ENCODE data around the gene XYLT2. TPM values are rescaled to one million over a fixed set of nuclear protein-coding genes. Genes with fewer than 3 reads are reported as not detected.
"Not testable (repeated sequence)": the region's sequence is repeated elsewhere in the genome, so short reads cannot be mapped to it uniquely, and the experiment has no call there.

Gene XYLT2
- total RNA-seq, result 10 to 100 TPM; 17.1 to 20.6 TPM

DNA sequence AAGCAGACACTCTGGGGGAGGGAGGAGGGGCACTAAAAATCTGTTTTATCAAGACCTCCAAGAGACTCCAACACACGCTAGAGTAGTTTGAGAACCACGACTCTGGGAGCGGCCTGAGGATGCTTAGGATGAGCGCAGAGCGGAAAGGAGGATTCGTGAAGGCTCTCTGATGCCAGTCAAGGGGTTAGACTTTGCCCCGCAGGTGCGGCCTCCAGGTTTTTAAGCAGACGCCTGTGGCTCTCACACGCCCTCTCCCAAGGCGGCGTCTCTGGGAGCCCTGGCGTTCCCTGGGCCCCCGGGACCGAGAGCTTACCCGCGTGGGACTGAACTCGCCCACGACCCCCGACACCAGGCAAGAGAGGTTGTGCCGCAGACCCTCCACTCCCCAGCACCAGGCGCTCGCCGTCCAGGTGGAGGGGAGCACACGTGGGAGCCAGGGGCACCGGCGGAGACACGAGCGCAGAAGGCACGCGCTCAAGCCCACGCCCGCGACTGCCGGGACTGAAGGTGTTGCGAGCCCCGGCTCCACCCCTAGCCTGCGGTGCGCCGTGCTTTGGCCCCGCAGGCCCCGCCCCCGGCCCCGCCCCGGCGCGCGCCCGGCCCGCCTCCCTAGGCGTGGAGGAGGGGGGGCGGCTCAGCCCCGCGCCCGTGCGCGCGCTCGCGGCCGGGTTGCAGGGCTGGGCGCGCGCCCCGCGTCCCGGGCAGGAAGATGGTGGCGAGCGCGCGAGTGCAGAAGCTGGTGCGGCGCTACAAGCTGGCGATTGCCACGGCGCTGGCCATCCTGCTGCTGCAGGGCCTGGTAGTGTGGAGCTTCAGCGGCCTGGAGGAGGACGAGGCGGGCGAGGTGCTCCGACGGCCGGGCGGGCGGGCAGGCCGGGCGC lies at the start of gene XYLT2:
Gene XYLT2 (plus strand): TSS at position 695 of the 881 bp plus-strand sequence. CDS start 15 bp downstream, at position 710.
- H3K36me3 ChIP-seq, result no peaks in the 10 kb centered on the region
- DNase-seq (ENCODE audit: low spot score), result peak; percentile 74
- H3K4me3 ChIP-seq, result peak within 1 kb of the TSS; percentile 85 to 90
- peaks cover 0 to 34% of the 10 kb centered on the region in 2 donors for H3K4me1 ChIP-seq
- no peaks in the 10 kb centered on the region for H3K9me3 ChIP-seq
- H3K27ac ChIP-seq, result peak within 1 kb of the TSS; percentile 58 to 74
- TF ChIP-seq CTCF (IDR thresholded peaks at IDR 0.05), result no peak
- no peaks in the 10 kb centered on the region for H3K27me3 ChIP-seq

DNA sequence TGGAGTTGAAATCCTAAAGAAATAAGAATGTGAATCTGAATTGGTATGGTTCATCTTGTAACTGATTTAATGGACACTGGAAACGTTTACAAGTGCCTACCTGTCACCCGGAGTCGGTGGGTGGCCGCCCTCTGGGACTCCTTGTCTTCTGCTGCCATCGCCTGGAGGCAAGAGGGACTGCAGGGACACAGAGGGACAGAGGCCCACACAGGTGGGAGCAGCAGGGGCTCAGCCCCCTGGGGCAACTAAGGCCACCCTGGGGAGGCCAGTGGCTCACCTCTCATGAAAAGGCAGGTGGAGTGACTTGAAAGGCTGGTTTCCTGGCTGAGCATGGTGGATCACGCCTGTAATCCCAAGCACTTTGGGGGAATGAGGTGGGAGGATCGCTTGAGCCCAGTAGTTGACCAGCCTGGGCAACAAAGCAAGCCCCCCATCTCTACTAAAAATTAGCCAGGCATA lies 48.5 kb upstream of the XYLT2 start:
- H3K9me3 ChIP-seq, result no peaks in the 10 kb centered on the region
- DNase-seq (ENCODE audit: low spot score), result peak; percentile 82
- H3K36me3 ChIP-seq, result no peaks in the 10 kb centered on the region
- peak; percentile 88 to 97 for TF ChIP-seq CTCF (IDR thresholded peaks at IDR 0.05)
- no peak overlapping the region for H3K27ac ChIP-seq
- H3K27me3 ChIP-seq, result no peaks in the 10 kb centered on the region
- no peaks in the 10 kb centered on the region for H3K4me1 ChIP-seq
- H3K4me3 ChIP-seq, result no peak overlapping the region

DNA sequence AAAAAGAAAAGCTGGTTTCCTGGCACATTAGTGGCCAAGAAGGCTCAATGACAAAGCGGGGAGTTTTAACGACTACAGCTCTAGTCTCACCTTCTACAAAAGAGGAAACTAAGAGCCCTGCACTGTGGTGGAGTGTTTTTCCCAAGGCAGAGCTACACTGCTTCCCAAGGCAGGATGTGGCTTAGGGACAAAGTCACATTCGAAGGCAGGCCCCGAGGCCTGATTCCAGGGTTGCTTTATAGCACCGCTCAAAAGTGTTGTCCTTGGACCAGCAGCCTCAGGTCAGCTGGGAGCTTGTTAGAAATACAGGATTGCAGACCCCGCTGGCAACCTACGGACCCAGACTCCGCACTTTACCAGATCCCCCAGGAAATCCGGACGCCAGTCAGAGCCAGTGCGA lies 47.9 kb upstream of the XYLT2 start:
- Histone ChIP-seq H3K27me3 (no peaks in the 10 kb centered on the region), H3K27ac (no peak overlapping the region), H3K9me3 (no peaks in the 10 kb centered on the region), H3K4me1 (no peaks in the 10 kb centered on the region), H3K4me3 (no peak overlapping the region), H3K36me3 (no peaks in the 10 kb centered on the region)
- DNase-seq (ENCODE audit: low spot score), result no peak
- no peak for TF ChIP-seq CTCF (IDR thresholded peaks at IDR 0.05)

GRCh38 chr17:50299776-50300175 lies 46.1 kb upstream of the XYLT2 start:
- no peak for DNase-seq (ENCODE audit: low spot score)
- Histone ChIP-seq H3K9me3 (no peaks in the 10 kb centered on the region), H3K27me3 (no peaks in the 10 kb centered on the region), H3K36me3 (no peaks in the 10 kb centered on the region), H3K27ac (no peak overlapping the region), H3K4me3 (no peak overlapping the region), H3K4me1 (peaks cover 0 to 5% of the 10 kb centered on the region in 2 donors)
- no peak for TF ChIP-seq CTCF (IDR thresholded peaks at IDR 0.05)

GRCh38 chr17:50300824-50301223 lies 45.1 kb upstream of the XYLT2 start:
- not testable (repeated sequence) for H3K27me3 ChIP-seq; H3K36me3 ChIP-seq; DNase-seq (ENCODE audit: low spot score); H3K27ac ChIP-seq; H3K9me3 ChIP-seq; H3K4me3 ChIP-seq
- peaks cover 0 to 11% of the 10 kb centered on the region in 2 donors for H3K4me1 ChIP-seq

DNA sequence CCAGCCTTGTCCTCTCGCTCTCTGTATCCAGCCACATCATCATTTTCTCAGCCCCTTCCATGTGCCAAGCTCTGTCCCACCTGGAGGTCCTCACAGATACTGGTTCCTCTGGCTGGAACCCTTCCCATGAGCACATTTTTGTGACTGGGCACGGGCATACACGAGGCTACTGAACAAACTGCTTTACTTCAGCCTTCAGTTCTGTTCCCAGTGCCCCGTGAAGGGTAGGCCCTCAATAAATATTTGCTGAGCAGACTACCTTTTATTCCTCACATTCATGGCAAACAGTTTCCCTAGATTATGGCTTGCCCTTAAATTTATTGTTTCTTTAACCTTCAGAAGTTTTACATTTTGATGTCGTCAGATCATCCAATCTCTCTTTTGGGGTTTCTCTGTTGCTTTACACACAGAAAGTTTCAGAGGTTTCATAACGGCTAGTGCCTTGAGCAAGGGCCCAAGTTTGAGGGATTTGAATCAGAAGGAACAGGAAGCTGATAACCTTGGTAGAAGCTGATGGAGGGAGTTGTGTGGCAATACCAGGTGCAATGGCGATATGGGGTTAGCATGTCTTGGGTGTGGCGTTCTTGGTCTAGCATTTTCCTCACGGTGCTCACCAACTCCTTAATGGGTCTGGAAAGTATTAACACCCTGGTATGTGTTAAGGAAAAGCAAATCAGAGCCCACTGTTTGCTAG lies 43.9 kb upstream of the XYLT2 start:
- H3K4me1 ChIP-seq, result peaks cover 0 to 11% of the 10 kb centered on the region in 2 donors
- no peak for DNase-seq (ENCODE audit: low spot score)
- no peak overlapping the region for H3K27ac ChIP-seq
- no peaks in the 10 kb centered on the region for H3K27me3 ChIP-seq
- H3K4me3 ChIP-seq, result no peak overlapping the region
- TF ChIP-seq CTCF (IDR thresholded peaks at IDR 0.05), result no peak
- no peaks in the 10 kb centered on the region for H3K9me3 ChIP-seq
- H3K36me3 ChIP-seq, result no peaks in the 10 kb centered on the region
